Activated CD4-positive, alpha-beta T cell treated with anti-CD3 and anti-CD28 coated beads for 48 hours (primary cell): Measurements from ENCODE around the gene SORD.

Source experiments
- DNase-seq: peaks from one replicate; pipeline ENCODE4 v3.0.0-alpha.2; 2020

Gene SORD

DNA sequence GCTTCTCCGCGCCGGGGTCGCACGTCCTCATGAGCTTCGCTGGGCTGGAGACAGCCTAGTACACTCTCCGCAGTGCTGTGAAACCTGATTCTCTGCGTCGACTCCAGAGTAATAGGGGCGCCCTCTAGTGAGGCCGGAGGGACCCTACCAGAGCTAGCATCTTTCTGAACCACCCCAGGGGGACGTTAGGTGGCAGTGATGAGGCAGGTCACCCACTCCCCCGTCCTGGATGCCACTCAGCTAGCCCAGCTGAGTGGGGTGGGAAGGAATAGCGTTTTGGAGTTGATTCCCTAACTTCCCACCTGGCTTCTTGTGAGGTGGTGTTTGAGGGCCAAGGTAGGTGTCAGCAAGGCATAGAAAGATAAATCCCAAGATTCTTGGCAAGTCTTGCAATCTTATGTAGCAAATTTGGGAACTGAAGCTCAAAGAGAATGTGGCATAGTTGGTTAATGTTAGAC lies 95.2 kb downstream of the SORD start:
- peak; percentile 91 for DNase-seq

DNA sequence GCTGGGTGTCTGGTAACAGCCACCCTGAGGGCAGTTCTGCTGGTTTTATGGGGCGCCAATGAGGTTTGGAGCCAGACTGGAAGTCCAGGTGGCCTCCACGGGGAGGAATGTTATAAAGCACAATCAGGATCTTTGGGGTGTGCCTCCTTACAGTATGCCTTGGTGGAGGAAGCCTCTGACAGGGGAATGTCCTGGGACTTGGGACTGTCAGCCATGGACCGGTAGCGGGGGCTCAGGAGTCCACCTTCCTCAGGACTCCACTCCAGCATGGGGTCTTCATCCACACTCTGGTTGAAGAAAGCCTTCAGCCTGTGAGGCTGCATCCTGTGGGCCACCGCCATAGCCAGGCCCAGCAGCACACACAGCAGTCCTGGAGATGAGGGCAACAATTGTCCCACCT lies 96.0 kb downstream of the SORD start:
- no peak for DNase-seq

DNA sequence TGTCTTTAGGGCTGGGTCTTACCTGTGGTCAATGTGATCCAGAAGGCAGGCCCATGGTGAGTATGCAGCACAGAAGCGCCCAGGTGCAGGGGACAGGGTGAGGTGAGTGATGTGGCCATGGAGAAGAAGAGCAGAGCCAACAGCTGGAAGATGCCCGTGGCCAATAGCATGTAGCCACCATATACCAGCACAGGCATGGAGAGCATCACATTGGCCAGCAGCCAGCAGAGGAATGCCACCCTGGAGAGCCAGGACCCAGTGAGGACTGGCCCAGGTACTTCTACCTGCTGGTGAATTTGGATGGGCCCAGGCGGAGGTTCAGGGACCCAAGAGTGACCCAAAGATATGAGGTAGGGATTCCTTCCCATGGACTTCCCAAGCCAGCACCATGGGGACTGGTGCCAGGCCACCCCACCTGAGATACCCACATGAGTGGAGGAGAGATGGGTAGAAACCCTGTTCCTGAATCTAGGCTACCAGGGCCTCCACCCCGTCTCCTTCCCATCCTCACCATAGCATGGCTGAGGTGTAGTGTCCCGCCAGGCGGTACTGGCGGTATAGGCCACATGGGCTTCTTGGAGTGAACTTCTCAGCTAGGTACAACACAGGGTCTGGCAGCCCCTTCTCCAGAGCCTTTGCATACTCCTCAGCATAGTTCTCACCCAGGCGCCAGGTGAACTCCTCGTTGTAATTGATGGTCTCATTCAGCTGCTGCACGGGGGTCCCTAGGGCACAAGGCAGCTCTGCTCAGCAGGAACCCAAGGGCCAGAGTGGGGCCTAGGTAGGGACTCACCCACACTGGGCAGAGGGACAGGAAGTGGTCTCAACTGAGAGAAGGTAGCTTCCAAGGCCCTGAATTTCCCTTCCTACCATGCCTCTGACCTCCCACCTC lies 97.3 kb downstream of the SORD start:
- no peak for DNase-seq

DNA sequence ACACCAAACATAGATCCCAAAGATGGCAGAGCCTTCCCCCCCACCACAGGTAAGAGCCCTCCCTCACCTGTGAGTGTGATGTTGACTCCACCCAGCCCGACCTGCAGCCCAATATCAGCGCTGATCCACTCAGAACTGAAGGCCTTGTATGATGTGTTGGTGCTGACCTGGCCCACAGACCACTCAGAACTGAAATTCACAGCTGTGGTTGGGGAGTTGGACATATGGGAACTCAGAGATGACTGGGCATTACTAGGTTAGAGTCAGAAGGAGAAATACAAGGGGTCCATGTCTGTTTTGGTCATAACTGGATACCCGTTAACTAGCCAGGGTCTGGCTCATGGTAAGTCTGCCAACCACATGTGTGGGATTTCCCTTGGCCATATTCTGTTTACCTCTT lies 98.0 kb downstream of the SORD start:
- DNase-seq = no peak

DNA sequence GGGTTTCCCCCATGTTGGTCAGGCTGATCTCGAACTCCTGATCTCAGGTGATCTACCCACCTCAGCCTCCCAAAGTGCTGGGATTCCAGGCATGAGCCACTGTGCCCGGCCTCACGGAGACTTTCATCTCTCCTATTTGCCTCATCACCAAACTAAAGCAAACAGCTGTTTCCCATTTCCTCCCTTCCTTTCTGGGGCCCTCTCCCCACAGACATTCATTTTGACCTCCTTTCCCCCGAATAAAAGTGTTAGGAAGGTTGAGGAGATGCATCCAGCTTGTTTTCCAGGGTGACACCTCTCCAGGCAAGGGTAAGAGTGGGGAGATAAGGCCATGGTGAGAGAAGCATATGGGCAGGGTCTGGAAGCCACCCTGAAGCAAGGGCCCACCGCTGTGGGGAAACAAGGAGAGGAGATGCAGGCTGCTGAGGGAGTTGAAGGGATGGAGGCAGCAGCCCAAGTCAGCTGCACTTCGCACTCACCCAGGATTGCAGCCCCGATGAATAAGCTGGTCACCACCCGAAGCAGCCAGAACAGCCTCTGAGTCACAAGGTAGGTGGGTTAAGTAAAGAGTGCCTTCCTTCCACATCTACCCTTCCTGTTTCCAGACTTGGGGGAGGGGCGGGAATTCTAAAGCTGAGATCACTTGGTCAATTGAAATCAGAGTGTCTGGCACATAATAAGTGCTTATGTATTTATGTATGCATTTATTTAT lies 98.9 kb downstream of the SORD start:
- DNase-seq = no peak

DNA sequence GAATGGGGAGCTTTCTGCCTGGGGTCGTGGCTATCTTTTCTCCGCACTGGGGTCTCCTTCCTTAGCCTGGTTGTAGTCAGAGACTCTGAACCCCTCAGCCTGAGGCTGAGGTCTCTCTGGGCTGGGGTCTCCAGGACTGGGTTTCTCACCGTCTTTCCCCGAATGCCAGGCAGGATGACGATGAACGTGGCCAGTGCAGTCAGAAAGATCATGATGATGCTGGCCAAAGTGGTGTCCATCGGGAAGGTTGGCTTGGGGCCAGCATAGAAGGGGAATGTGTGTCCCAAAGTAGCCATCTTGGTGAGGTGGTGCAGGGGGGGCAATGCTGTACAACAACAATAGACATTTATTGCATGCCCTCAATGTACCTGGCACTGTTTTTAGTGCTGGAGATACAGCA lies 99.7 kb downstream of the SORD start:
- no peak for DNase-seq

DNA sequence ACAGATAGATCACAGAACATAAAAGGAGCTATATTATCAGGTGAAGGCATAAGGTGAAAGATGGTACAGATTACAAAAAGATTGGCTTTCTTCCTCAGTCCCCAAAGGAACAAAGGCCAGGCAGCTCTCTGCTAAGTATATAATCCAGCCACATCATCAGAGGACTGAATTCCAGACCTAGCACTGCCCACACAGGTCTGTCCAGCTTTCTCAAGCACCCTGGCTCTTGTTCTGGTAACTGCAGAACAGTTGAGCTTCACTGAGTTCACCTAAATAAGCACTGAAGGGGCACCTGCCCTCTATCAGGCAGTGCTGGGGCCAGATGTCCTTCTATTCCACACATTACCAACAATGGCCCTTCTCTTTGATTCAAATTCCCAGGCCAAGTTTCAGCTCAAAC lies 100.4 kb downstream of the SORD start:
- no peak for DNase-seq

DNA sequence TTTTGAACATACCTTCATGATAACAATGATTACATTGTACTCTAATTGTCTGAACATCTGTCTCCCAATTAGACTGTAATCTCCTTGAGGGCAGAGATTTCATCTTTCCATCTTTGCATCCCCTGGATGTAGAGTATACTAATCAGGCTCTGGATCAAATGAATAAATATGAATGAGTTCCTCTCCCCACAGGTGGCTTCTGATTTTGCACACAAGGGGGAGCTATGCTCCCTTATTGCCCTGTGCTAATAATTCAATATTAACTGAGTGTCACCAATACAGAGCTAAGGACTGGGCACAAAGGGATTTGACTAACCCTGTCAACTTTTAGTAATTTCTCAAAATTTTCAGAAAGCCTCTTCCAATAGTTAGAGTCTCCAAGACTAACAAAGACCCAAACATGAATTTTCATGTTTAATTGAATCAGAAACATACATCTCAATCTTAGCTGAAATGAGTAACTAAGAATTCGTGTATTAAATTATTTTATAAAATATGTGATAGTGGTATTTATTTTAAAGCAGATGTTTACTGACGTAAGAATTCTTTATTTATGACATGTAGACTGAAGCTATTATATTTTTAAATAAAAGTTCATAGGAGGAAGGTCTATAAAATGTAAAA lies 103.7 kb downstream of the SORD start:
- peak; percentile 51 for DNase-seq
